Vagina (tissue), 2 donors: ENCODE measurements around the gene KRT15. TPM values are rescaled to one million over a fixed set of nuclear protein-coding genes. Genes with fewer than 3 reads are reported as not detected.

ENCODE experiments used
- DNase-seq, 2 donors: peaks; one replicate each; pipeline ENCODE4 v3.0.0-alpha.2; 2017; ENCODE audit errors: extremely low spot score in 2 of 2
- H3K27ac ChIP-seq: fragments of 200-600 bp; sonication (generic); one replicate; pipeline ENCODE4 v1.5.1; 2019
- H3K27me3 ChIP-seq: fragments of 200-600 bp; sonication (generic); one replicate; pipeline ENCODE4 v1.5.1; 2019
- H3K36me3 ChIP-seq, 2 donors: fragments of 200-600 bp; sonication (generic); one replicate each; pipeline ENCODE4 v1.5.1; 2017 to 2019
- H3K4me1 ChIP-seq: fragments of 200-600 bp; sonication (generic); one replicate; pipeline ENCODE4 v1.5.1; 2019
- H3K4me3 ChIP-seq, 2 donors: fragments of 200-600 bp; sonication (generic); 1 replicate in 1 of 2; 2 replicates in 1 of 2; pipeline ENCODE4 v1.5.1; 2016 to 2019
- H3K9me3 ChIP-seq: fragments of 200-600 bp; sonication (generic); one replicate; pipeline ENCODE4 v1.5.1; 2019
- CTCF ChIP-seq, 3 experiments: fragments of 450-650 bp in 2 of 3; fragments of 200-600 bp in 1 of 3; sonication (generic) in 1 of 3; IDR thresholded peaks; one replicate each; pipeline ENCODE4 v1.5.1; 2017 to 2019; ENCODE audit warnings: antibody characterized with exemption in 3 of 3, mild to moderate bottlenecking in 2 of 3, moderate library complexity in 2 of 3
- POLR2A ChIP-seq, 2 donors: fragments of 450-650 bp; IDR thresholded peaks; one replicate each; pipeline ENCODE4 v1.6.1; 2017; ENCODE audit warnings: antibody characterized with exemption in 2 of 2, mild to moderate bottlenecking in 2 of 2, moderate library complexity in 2 of 2
- POLR2AphosphoS5 ChIP-seq, 2 donors: sonication (generic); formaldehyde crosslinking; IDR thresholded peaks; one replicate each; pipeline ENCODE4 v1.9.0; 2017; ENCODE audit warnings: antibody characterized with exemption in 2 of 2, mild to moderate bottlenecking in 2 of 2, low read depth in 1 of 2; ENCODE audit not compliant: insufficient read depth in 1 of 2
- intact Hi-C: fragments of 100-400 bp; cut with DNase I; formaldehyde crosslinking; loops from one replicate; pipeline ENCODE4 v1.15.1; 2023
- total RNA-seq: library from RNA; depleted of rRNA; stranded (reverse); fragments of >200 nt; gene quantifications from one replicate; pipeline ENCODE4 v1.2.3, GENCODE V29; 2016

Gene KRT15
- total RNA-seq, 1 donor from 2014 or later = 931 TPM

- Histone ChIP-seq H3K9me3 (no peaks in the 10 kb centered on the region), H3K27ac (no peak overlapping the region), H3K27me3 (no peaks in the 10 kb centered on the region), H3K4me3 (no peak overlapping the region), H3K4me1 (peaks cover 23% of the 10 kb centered on the region), H3K36me3 (no peaks in the 10 kb centered on the region)
- TF ChIP-seq POLR2A (IDR thresholded peaks at IDR 0.05) (no peak), POLR2AphosphoS5 (IDR thresholded peaks at IDR 0.05; ENCODE audit: insufficient read depth in 1 of 2, low read depth in 1 of 2) (no peak), CTCF (IDR thresholded peaks at IDR 0.05) (no peak)
- no peak for DNase-seq
- intact Hi-C loops = no loop called here
Observed at GRCh38 chr17:41536741-41537613, 18.3 kb upstream of the KRT15 start.

GRCh38 chr17:41535764-41536481 lies 17.2 kb upstream of the KRT15 start:
- Histone ChIP-seq H3K4me1 (peaks cover 23% of the 10 kb centered on the region), H3K27me3 (no peaks in the 10 kb centered on the region), H3K27ac (no peak overlapping the region), H3K4me3 (no peak overlapping the region), H3K9me3 (no peaks in the 10 kb centered on the region), H3K36me3 (no peaks in the 10 kb centered on the region)
- DNase-seq = no peak
- TF ChIP-seq POLR2A (IDR thresholded peaks at IDR 0.05) (no peak), POLR2AphosphoS5 (IDR thresholded peaks at IDR 0.05; ENCODE audit: insufficient read depth in 1 of 2, low read depth in 1 of 2) (no peak)
- intact Hi-C loops = no loop called here

- Histone ChIP-seq H3K27me3 (no peaks in the 10 kb centered on the region), H3K9me3 (no peaks in the 10 kb centered on the region), H3K27ac (no peak overlapping the region), H3K4me1 (peaks cover 24% of the 10 kb centered on the region), H3K4me3 (no peak overlapping the region), H3K36me3 (no peaks in the 10 kb centered on the region)
- TF ChIP-seq CTCF (IDR thresholded peaks at IDR 0.05) (no peak), POLR2AphosphoS5 (IDR thresholded peaks at IDR 0.05; ENCODE audit: insufficient read depth in 1 of 2, low read depth in 1 of 2) (no peak), POLR2A (IDR thresholded peaks at IDR 0.05) (no peak)
- intact Hi-C loops = no loop called here
- DNase-seq = no peak
Observed at GRCh38 chr17:41534899-41535546, 16.3 kb upstream of the KRT15 start.

GRCh38 chr17:41533613-41534012 lies 14.9 kb upstream of the KRT15 start:
- H3K36me3 ChIP-seq = no peaks in the 10 kb centered on the region
- TF ChIP-seq CTCF (IDR thresholded peaks at IDR 0.05) (no peak), POLR2A (IDR thresholded peaks at IDR 0.05) (no peak), POLR2AphosphoS5 (IDR thresholded peaks at IDR 0.05; ENCODE audit: insufficient read depth in 1 of 2, low read depth in 1 of 2) (no peak)
- H3K27me3 ChIP-seq = no peaks in the 10 kb centered on the region
- no peak overlapping the region for H3K4me3 ChIP-seq
- no peak overlapping the region for H3K27ac ChIP-seq
- peaks cover 38% of the 10 kb centered on the region for H3K4me1 ChIP-seq
- DNase-seq = no peak
- intact Hi-C loops = no loop called here
- H3K9me3 ChIP-seq = no peaks in the 10 kb centered on the region

- Histone ChIP-seq H3K9me3 (no peaks in the 10 kb centered on the region), H3K4me1 (peaks cover 44% of the 10 kb centered on the region), H3K27me3 (no peaks in the 10 kb centered on the region), H3K4me3 (no peak overlapping the region), H3K36me3 (no peaks in the 10 kb centered on the region), H3K27ac (no peak overlapping the region)
- intact Hi-C loops = no loop called here
- no peak for TF ChIP-seq POLR2AphosphoS5 (IDR thresholded peaks at IDR 0.05; ENCODE audit: insufficient read depth in 1 of 2, low read depth in 1 of 2)
- no peak for TF ChIP-seq CTCF (IDR thresholded peaks at IDR 0.05)
- no peak for TF ChIP-seq POLR2A (IDR thresholded peaks at IDR 0.05)
- DNase-seq = no peak
Observed at GRCh38 chr17:41532947-41533570, 14.4 kb upstream of the KRT15 start.
